Fibroblast of skin of left biceps (primary cell): Measurements from ENCODE around the gene SFMBT1.
A peak's percentile ranks its signal among the peaks of the same experiment; 100 is the strongest.
"Not testable (repeated sequence)": the region's sequence is repeated elsewhere in the genome, so short reads cannot be mapped to it uniquely, and the experiment has no call there.

Experiments
- DNase-seq, 2 experiments: peaks; one replicate each; pipeline ENCODE4 v3.0.0-alpha.2; 2013; ENCODE audit warnings: low read depth in 2 of 2

The SFMBT1 gene

DNA sequence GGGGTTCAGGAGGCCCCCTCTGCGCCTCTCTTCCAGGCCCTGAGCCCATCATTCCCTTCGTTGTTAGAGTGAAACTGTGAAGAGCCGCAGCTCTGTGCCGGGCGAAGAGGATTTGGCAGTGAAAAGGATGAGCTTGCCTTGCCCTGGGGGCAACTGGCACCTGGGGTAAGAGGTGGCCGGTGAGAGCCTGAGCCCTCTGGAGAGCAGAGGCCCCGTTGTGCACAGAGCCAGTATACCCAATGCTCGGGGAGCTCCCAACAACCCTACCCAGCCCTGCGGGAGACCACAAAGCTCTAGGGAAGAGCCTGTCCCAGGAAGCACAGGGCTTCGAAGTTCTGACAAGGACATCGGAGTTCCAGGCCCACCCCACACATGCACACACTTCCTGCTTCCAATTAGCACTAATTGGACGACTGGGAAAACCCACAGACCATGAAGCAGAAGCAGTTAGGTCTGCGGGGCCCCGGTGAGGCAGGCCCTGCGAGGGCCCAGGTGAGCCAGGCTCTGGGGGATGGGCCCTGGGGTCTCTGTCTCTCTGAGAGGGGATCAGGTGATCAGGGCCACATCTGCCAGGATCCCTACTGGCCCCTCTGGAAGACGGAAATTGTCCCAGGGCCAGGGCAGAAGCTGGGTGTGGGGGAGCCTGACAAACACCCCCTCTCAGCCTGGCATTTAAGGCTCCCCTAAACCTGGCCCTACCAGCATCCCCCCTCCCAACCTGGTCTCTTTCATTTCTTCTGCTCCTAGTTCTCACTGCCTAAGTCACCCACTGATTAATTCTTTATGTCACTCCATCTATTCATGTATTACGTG is 27.9 kb upstream of the SFMBT1 start:
- DNase-seq = no peak

DNA sequence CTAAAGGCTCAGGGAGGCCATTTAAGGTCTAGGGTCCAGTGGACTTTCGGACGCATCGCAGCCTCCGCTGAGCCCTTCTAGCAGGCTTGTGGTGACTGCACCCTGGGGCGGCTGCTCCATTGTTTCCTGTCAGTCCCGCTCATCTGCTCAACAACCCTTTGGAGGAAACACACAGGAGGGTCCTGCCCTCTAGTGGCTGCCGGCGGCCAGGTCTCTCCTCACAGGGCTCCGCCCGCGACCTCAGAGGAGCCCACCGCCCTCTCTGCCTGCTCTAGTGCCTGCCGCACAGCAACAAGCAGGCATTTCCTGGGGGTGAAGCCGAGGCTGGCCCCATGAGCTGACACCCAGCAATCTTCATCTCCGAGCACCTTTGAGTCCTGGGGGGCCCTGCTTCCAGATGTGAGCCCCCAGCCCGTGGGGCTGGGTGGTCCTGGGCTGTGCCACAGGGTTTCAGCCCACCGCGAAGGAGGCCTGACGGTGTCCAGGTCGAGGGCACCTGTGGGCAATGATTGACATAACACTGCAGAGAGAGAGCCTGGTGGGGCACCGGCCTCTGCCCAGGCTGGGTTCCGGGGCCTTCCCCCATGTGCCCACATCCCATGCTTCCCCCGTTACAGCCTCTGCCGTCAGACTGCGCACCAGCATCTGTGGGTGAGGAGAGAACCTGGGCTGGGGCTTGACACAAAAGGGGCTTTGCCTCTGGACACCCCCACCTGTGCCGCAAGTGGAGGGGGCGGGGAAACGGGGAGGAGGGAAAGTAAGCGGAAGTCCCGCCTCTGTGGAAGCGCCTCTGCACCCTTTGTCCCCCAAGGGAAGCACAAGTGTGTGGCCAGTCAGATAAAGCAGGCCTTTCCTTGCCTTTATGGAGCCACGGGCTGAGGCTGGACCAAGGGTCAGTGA is 27.0 kb upstream of the SFMBT1 start:
- DNase-seq = peak in 1 of 2 experiments; percentile 22

GRCh38 chr3:53071882-53072431 is 26.1 kb upstream of the SFMBT1 start:
- no peak for DNase-seq

DNA sequence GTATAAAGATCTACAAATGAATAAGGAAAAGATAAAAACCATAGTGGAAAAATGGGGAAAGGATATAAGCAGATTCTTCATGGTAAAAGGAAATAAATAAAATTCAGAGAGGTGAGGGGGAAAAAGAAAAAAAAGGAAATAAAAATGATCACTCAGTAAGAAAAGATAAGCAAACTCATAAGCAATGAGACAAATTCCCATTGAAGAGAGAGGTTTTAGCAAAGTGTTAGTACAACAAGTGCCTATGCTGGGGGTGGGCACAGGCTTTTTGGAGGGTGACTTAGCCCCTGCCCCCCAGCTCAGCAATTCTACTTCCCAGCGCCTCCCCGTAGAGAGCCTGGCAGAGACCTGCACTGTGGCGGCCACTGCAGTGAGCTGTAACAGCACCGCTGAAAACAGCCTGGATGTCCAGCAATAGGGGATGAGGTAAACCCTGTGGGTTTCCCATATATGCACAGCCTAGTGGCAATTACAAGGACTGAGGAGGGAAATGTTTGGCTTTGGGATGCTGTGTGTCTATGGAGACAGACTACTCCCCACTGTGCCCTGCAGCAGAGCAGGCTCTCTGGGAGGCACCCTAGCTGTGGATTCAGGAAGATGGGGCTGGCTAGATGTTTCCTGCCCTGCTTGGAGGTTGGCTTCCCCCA is 23.7 kb upstream of the SFMBT1 start:
- DNase-seq = no peak

DNA sequence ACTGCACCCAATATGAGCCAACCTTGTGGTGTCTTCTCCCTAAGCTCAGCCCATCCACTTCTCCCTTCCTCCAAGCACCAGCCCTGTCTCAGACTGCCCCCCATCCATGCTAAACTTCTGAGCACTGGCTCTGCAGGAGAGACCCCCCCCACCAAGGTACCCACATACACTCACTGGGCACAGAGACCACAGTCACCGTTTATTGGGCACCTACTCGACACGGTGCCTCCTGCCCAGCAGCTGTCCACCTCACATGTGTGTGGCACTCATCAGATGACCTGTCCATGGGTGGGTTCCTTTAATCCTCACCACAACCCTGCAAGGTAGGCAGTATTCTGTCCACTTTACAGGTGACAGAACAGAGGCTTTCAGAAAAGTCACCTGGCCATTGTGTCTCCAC is 22.3 kb upstream of the SFMBT1 start:
- no peak for DNase-seq

- DNase-seq = no peak
Observed at GRCh38 chr3:53067567-53067966, 21.7 kb upstream of the SFMBT1 start.

GRCh38 chr3:53065841-53066480 is 20.1 kb upstream of the SFMBT1 start:
- DNase-seq = no peak

DNA sequence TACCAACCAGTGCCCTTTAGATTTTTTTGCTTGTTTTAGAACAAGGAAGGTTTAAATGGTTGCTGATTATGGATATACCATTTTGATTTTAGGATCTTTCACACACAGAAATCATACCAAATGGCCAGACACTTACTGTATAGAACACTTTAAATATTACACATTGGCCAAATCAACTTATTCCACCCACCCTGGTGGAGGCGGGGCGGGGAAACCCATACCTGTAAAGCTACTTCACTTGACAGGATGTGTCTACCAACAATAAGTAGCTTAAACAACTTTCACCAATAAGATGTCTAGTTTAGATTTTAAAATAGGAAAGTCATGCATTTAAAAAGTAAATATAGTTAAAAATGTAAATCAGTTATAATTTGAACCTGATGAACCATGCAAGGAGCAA is 17.0 kb upstream of the SFMBT1 start:
- DNase-seq = no peak

- DNase-seq = no peak
Observed at GRCh38 chr3:53056442-53056841, 10.6 kb upstream of the SFMBT1 start.

GRCh38 chr3:53054233-53054632 is 8.4 kb upstream of the SFMBT1 start:
- DNase-seq = not testable (repeated sequence)

DNA sequence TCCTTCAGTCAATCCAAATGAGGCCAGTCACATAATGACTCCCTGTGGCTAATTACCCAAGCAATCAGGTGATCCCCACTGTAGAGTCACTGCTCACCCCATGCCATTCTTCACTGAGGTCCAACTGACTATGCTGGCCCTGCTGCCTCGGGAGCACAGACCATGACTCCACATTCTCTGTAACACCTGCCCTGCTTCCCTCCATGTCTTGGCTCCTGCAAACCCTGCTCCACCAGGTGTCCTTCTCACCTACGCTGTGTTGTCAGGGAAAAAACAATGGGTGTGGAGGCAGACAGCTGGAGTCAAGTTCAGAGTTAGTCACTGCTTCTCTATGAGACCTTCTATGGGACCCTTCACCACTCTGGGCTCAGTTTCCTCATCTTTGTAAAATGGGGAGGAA is 6.1 kb upstream of the SFMBT1 start:
- DNase-seq = no peak

- no peak for DNase-seq
Observed at GRCh38 chr3:53049987-53050386, 4.1 kb upstream of the SFMBT1 start.

DNA sequence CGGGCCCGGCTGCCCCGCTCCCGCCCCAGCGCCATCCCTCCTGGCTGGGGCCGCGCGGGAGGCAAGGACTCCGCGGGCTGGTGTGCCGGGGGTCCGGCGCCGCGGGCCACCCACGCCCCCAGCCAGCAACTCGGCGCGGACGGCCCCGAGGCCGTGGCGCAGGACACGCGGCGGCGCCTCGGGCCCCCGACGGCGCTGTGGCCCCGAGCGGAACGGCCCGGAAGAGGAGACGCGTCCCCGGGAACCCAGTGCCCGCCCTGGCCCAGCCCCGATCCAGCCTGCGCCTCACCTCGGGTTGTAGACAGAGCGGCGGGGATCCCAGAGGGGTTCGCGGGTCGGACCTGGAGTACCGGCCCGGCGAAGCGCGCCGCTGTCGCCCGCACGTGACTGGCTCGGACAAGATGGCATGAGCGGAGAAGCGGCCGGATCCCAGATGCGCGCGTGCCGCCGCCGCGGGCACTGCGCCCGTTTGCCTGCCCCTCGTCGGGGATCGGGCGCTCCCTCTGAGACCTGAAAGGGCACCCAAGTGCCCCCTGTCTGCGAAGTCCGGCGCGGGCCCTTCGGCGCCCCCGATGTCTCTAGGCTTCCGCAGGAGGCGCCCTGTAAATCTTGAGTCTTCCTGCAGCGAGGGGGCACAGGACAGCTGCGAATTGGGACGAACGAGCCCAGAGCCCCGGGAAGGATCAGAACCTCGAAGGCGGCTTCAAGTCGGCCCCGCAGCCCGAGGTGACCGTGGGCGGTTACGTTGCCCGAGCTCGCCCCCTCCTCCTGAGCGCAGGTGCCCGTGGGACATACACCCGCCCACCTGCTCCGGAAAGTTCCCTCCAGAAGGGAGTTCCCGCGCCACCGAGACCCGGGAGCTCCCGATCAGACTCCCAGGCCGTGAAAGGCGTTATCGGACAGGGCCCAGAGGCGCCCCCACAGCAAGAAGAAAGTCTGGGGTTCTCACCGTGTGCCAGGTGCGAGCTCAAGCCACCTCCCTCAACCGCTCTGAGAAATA is 598 bp upstream of the SFMBT1 start:
- no peak for DNase-seq

- DNase-seq = peak; percentile 6 to 8
Observed at GRCh38 chr3:53044711-53045517, 959 bp downstream of the SFMBT1 start.

GRCh38 chr3:53044371-53044710 is 1.5 kb downstream of the SFMBT1 start:
- no peak for DNase-seq

DNA sequence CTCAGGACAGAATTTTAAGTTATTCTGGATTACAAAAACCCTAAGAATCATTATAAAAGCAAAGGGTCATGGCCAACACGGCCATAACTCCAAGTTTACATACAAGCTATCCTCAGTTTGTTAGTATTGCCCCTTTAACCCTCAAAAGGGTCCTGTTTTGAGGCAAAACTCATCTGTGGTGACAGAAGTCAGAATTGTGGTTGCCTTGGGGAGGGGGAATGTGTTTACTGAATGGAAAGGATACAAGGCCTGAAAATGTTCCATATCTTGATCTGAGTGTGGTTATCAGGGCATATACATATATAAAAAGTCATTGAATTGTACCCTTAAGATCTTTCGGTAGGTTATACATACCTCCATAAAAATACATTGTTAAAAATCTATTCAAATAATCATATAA is 2.1 kb downstream of the SFMBT1 start:
- DNase-seq = no peak

DNA sequence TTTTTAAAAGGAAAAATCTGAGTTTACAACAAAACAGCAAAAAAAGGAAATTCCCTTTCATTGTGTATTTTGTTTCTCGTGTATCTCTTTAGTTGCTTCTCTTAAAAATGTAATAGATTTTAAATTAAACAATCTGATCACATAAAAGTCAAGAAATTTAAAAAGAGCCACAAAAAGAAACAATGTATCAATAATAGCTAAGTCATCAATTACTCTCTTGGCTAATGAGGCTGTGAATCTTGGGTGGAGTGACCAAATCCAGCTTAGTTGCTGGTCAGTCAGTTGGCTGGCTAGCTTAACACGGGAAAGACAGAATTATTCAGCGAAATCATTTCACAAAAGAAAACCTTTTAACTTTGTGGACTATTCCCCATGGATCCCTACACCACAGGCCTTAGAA is 3.2 kb downstream of the SFMBT1 start:
- DNase-seq = no peak

GRCh38 chr3:53040351-53040820 is 5.5 kb downstream of the SFMBT1 start:
- no peak for DNase-seq

DNA sequence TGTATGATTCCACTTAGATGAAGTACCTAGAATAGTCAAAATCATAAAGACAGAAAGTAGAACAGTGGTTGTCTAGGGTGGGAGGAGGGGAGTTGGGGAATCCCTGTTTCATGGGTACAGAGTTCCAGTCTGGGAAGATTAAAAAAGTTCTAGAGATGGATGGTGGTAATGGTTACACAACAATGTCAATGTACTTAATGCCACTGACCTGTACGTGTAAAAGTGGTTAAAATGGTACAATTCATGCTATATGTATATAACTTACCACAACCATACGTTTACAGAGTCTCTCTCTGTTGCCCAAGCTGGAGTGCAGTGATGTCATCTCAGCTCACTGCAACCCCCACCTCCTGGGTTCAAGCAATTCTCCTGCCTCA is 6.5 kb downstream of the SFMBT1 start:
- DNase-seq = no peak
